Fibroblast of mammary gland (primary cell): ENCODE results near the gene MYOZ3.

Experiments
- DNase-seq: peaks from one replicate; pipeline ENCODE4 v3.0.0-alpha.2; 2010; ENCODE audit warnings: low read depth
- H3K4me3 ChIP-seq: 2 replicates; pipeline ENCODE4 v1.5.1; 2011; ENCODE audit warnings: low read depth, mild to moderate bottlenecking, low read length, moderate library complexity; ENCODE audit not compliant: control insufficient read depth
- CTCF ChIP-seq: conservative IDR thresholded peaks from 2 replicates; pipeline ENCODE4 v1.5.1; 2011; ENCODE audit warnings: low read depth, low read length, inconsistent platforms; ENCODE audit not compliant: control insufficient read depth, insufficient read depth

Gene MYOZ3

GRCh38 chr5:150622157-150622556 lies 38.9 kb upstream of the MYOZ3 start:
- TF ChIP-seq CTCF = no peak
- H3K4me3 ChIP-seq = no peak overlapping the region
- DNase-seq = no peak

GRCh38 chr5:150623152-150623877 lies 37.7 kb upstream of the MYOZ3 start:
- no peak overlapping the region for H3K4me3 ChIP-seq
- no peak for TF ChIP-seq CTCF
- no peak for DNase-seq

GRCh38 chr5:150623878-150624216 lies 37.2 kb upstream of the MYOZ3 start:
- H3K4me3 ChIP-seq = no peak overlapping the region
- no peak for DNase-seq
- no peak for TF ChIP-seq CTCF

GRCh38 chr5:150624334-150625163 lies 36.5 kb upstream of the MYOZ3 start:
- peak overlapping the region; percentile 46 for H3K4me3 ChIP-seq
- TF ChIP-seq CTCF = no peak
- DNase-seq = no peak

- no peak for TF ChIP-seq CTCF
Observed at GRCh38 chr5:150625164-150625535, 35.9 kb upstream of the MYOZ3 start.

GRCh38 chr5:150625831-150626746 lies 35.0 kb upstream of the MYOZ3 start:
- no peak for TF ChIP-seq CTCF
- no peak overlapping the region for H3K4me3 ChIP-seq
- no peak for DNase-seq

More at GRCh38 chr5:150625164-150625535, 35.9 kb upstream of the MYOZ3 start:
- H3K4me3 ChIP-seq = peak overlapping the region; percentile 46
- DNase-seq = no peak
